ENCODE results near the gene ZBTB8B.
"Not testable (repeated sequence)": the region's sequence is repeated elsewhere in the genome, so short reads cannot be mapped to it uniquely, and the experiment has no call there.

ZBTB8B gene

GRCh38 chr1:32447469-32448185, 17.2 kb upstream of the ZBTB8B start:
- no peak overlapping the region for H3K27ac ChIP-seq
- TF ChIP-seq, protein P1, sequence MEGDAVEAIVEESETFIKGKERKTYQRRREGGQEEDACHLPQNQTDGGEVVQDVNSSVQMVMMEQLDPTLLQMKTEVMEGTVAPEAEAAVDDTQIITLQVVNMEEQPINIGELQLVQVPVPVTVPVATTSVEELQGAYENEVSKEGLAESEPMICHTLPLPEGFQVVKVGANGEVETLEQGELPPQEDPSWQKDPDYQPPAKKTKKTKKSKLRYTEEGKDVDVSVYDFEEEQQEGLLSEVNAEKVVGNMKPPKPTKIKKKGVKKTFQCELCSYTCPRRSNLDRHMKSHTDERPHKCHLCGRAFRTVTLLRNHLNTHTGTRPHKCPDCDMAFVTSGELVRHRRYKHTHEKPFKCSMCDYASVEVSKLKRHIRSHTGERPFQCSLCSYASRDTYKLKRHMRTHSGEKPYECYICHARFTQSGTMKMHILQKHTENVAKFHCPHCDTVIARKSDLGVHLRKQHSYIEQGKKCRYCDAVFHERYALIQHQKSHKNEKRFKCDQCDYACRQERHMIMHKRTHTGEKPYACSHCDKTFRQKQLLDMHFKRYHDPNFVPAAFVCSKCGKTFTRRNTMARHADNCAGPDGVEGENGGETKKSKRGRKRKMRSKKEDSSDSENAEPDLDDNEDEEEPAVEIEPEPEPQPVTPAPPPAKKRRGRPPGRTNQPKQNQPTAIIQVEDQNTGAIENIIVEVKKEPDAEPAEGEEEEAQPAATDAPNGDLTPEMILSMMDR (conservative IDR thresholded peaks at IDR 0.05): no peak

DNA sequence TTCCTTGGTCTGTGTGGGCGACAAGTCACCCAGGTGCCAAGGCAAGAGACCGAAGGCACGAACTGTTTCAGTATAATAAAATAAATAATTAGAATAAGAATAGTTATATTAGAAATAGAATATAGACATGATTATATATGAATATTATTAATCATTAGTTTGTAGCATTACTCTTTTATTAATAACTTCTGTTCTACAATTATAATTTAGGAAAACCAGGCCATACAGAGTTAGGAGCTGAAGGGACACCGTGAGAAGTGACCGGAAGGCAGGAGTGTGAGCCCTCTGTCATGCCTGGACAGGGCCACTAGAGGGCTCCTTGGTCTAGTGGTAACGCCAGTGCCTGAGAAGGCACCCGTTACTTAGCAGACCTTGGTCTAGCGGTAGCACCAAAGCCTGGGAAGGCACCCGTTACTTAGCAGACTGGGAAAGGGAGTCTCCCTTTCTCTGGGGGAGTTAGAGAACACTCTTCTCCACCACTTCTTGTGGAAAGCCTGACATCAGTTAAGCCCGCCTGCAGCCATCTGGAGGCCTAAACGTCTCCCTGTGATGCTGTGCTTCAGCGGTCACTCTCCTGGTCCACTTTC, 16.6 kb upstream of the ZBTB8B start:
- TF ChIP-seq, protein P1 (conservative IDR thresholded peaks at IDR 0.05): peak; percentile 90
- H3K27ac ChIP-seq: not testable (repeated sequence)

GRCh38 chr1:32448773-32449456, 16.0 kb upstream of the ZBTB8B start:
- TF ChIP-seq, protein P1 (conservative IDR thresholded peaks at IDR 0.05): peak; percentile 60

DNA sequence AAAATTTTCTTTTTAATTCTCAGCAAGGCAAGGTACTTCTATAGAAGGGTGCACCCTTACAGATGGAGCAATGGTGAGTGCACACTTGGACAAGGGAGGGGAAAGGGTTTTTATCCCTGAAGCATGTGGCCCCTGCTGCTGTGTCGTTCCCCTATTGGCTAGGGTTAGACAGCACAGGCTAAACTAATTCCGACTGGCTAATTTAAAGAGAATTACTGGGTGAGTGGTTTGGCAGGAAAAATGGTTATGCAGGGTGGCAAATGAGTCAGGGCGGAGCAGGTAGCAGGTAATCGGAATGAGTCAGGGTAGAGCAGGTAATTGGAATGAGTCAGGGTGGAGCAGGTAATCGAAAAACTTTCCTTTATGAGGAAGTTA, 15.4 kb upstream of the ZBTB8B start:
- not testable (repeated sequence) for H3K27ac ChIP-seq

More at GRCh38 chr1:32448773-32449456, 16.0 kb upstream of the ZBTB8B start:
- no peak overlapping the region for H3K27ac ChIP-seq

DNA sequence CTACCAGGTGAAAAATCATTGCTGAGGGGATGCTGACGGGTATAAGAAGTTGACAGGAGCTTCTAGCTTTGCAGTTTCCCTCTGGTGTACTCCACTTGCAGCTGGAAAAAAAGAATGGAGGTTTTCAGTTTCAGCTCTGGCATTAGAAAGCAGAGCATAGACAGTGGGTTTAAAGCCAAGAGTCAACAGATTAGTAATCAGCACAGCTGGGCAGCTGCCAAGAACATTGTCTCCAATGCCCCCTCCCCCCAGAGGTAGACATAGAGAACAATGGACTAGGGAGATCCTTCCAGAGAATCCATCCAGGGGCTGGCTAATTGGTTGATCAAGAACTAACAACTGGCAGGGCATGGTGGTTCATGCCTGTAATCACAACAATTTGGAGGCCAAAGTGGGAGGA, 10.1 kb upstream of the ZBTB8B start:
- peak overlapping the region; percentile 59 for H3K27ac ChIP-seq
- TF ChIP-seq, protein P1 (conservative IDR thresholded peaks at IDR 0.05): no peak

DNA sequence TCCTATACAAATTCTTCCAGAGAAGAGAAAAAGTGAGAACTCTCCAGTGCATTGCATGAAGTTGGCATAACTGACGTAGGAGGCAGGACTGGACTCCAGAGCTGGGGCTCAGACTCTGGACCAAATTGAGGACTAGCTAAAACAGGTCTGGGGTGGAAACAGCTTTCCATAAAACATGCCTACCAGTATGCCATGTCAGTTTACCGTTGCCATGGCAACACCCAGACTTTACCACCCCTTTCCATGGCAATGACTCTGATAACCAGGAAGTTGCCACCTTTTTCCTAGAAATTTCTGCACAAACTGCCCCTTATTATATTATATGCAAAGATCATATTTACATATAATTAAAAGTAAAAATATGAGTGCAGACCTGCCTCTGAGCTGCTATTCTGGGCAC, 8.9 kb upstream of the ZBTB8B start:
- TF ChIP-seq, protein P1 (conservative IDR thresholded peaks at IDR 0.05): no peak
- no peak overlapping the region for H3K27ac ChIP-seq

DNA sequence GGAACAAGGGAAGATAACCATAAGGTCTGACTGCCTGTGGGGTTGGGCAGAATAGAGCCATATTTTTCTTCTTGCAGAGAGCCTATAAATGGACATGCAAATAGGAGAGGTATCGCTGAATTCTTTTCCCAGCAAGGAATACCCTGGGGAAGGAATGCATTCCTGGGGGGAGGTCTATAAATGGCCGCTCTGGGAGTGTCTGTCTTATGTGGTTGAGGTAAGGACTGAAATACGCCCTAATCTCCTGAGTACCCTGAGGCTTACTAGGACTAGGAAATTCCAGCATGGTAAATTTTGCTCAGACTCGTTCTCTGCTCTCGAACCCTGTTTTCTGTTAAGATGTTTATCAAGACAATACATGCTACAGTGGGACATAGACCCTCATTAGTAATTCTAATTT, 6.1 kb upstream of the ZBTB8B start:
- H3K27ac ChIP-seq: not testable (repeated sequence)

DNA sequence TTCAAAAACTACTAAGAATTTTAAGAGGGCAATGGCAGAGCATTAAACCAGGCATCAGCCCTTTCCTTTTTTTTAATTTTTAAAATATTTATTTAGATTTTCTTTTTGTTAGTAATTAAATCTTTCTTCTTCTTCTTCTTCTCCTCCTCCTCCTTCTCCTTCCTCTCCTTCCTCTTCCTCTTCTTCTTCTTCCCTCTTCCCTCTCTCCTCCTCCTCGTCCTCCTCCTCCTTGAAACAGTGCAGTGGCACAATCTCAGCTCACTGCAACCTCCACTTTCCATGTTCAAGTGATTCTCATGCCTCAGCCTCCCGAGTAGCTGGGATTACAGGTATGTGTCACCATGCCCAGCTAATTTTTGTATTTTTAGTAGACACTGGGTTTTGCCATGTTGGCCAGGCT, 1.9 kb upstream of the ZBTB8B start:
- H3K27ac ChIP-seq: not testable (repeated sequence)

- TF ChIP-seq, protein P1 (conservative IDR thresholded peaks at IDR 0.05): no peak
- H3K27ac ChIP-seq: peak overlapping the region; percentile 75
These were observed 619 bp upstream of the ZBTB8B start for GRCh38 chr1:32464191-32464715.
